ENCODE measurements around the gene RPL7A. TPM values are rescaled to one million over a fixed set of nuclear protein-coding genes. Genes with fewer than 3 reads are reported as not detected.
A peak's percentile ranks its signal among the peaks of the same experiment; 100 is the strongest.

RPL7A gene
- total RNA-seq, 1 experiment from 2014 or later: 2,747 TPM

DNA sequence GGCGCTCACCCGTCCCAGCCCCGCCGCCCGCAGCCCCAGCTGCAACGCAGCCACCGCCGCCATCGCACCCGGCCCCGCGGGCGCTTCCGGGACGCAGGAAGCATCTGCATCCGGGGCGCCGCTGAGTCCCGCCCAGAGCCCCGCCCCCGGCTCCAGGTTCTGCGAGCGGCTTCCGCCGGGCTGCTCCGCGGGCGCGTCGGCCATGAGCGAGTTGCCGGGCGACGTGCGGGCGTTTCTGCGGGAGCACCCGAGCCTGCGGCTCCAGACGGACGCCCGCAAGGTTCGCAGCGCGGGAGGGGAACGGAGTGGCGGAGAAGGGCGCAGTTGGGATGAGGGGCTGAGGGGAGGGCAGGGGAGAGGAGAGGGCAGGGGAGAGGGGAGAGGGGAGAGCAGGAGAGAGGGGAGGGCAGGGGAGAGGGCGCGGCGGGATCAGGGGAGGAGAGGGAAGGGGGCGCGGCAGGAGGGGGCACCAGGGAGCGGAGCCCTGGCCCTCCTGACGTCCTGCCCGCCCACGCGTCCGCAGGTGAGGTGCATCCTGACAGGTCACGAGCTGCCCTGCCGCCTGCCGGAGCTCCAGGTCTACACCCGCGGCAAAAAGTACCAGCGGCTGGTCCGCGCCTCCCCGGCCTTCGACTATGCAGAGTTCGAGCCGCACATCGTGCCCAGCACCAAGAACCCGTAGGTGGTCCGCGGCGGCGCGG lies 8.5 kb downstream of the RPL7A start, which contains the start of the genes SURF1 and SURF2 (continued):
- TF ChIP-seq, protein P1, sequence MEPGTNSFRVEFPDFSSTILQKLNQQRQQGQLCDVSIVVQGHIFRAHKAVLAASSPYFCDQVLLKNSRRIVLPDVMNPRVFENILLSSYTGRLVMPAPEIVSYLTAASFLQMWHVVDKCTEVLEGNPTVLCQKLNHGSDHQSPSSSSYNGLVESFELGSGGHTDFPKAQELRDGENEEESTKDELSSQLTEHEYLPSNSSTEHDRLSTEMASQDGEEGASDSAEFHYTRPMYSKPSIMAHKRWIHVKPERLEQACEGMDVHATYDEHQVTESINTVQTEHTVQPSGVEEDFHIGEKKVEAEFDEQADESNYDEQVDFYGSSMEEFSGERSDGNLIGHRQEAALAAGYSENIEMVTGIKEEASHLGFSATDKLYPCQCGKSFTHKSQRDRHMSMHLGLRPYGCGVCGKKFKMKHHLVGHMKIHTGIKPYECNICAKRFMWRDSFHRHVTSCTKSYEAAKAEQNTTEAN (CRISPR knock-in tag; IDR thresholded peaks at IDR 0.05): 0 out of 2 replicates have a peak, but pooled peaks have one; percentile 31
- TF ChIP-seq ETV6 (CRISPR knock-in tag; IDR thresholded peaks at IDR 0.05): peak; percentile 50; the same call in 1 of the 2 replicates

DNA sequence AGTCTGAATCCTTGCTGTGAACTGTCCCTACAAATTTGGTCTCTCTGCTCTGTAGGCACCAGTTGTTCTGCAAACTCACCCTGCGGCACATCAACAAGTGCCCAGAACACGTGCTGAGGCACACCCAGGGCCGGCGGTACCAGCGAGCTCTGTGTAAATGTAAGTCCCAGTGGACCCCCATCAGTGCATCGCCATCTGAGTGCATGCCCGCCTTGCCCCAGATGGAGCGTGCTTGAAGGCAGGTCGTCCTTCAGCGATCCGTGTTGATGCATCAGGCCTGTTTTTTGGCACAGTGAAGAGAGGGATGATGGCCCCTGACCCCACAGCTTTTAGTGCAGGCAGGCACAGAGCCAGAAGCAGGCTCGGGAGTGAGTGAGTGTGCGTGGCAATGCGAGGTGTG lies 9.6 kb downstream of the RPL7A start:
- H3K27ac Mint-ChIP-seq: peak overlapping the region; percentile 78; the same call in 1 of the 2 replicates
- ChIA-PET POLR2A (interaction anchor here (0.8 to 1.7 kb wide), 3 partner anchors 10 to 16 kb away, joined by 3 to 7 read pairs (median 4); partner anchors contain the start of genes MED22 and RPL7A), CTCF (interaction anchor here (1.3 to 7.9 kb wide), 7 partner anchors 10 to 169 kb away, joined by 4 to 74 read pairs (median 6); partner anchors contain the start of genes MED22, RPL7A and SLC2A6)
- H3K27me3 Mint-ChIP-seq (ENCODE audit: low read depth): no peaks in the 10 kb centered on the region
- H3K36me3 Mint-ChIP-seq: peaks cover 30% of the 10 kb centered on the region
- no peaks in the 10 kb centered on the region for H3K9me3 Mint-ChIP-seq
- no peak for TF ChIP-seq TEAD4 (CRISPR knock-in tag; IDR thresholded peaks at IDR 0.05)
- no peak for TF ChIP-seq GABPB1 (CRISPR knock-in tag; IDR thresholded peaks at IDR 0.05)
- peak overlapping the region; percentile 77 for H3K4me3 Mint-ChIP-seq
- H3K4me1 Mint-ChIP-seq: peaks cover 17% of the 10 kb centered on the region
- ATAC-seq: no peak
- no peak for DNase-seq (ENCODE audit: low spot score)

DNA sequence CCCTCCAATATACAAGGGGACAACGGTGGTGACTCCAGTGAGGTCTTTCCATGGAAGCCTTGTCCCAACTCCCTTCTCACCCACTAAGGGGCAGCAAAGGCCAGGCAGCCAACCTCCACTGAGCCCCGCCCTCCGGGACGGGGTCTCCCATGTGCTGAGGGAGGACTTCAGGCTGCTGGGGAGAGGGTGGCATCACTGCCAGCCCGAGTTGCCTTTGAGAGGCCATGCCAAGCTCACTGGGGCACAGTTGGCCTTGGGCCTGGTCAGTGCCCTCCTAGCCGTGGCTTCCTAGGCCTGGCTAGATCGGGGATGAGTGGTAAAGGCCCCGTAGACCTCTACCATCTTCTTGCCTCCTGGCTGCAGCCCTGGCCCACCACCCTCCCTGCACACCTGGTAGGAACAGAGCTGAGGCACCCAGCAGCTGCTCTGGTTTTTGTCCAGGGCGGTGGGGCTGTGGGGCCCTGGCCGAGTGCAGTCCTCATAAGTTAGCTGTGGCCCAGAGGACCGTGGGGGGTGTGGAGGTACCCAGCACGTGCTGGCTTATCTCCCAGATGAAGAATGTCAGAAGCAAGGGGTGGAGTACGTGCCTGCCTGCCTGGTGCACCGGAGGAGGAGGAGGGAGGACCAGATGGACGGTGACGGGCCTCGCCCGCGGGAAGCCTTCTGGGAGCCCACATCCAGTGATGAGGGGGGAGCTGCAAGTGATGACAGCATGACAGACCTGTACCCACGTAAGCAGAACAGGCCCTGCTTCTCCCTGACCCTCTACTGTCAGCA lies 11.6 kb downstream of the RPL7A start:
- TF ChIP-seq, protein P2, sequence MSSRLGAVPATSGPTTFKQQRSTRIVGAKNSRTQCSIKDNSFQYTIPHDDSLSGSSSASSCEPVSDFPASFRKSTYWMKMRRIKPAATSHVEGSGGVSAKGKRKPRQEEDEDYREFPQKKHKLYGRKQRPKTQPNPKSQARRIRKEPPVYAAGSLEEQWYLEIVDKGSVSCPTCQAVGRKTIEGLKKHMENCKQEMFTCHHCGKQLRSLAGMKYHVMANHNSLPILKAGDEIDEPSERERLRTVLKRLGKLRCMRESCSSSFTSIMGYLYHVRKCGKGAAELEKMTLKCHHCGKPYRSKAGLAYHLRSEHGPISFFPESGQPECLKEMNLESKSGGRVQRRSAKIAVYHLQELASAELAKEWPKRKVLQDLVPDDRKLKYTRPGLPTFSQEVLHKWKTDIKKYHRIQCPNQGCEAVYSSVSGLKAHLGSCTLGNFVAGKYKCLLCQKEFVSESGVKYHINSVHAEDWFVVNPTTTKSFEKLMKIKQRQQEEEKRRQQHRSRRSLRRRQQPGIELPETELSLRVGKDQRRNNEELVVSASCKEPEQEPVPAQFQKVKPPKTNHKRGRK (CRISPR knock-in tag; IDR thresholded peaks at IDR 0.05; ENCODE audit: borderline replicate concordance): no peak
- TF ChIP-seq, protein P3, sequence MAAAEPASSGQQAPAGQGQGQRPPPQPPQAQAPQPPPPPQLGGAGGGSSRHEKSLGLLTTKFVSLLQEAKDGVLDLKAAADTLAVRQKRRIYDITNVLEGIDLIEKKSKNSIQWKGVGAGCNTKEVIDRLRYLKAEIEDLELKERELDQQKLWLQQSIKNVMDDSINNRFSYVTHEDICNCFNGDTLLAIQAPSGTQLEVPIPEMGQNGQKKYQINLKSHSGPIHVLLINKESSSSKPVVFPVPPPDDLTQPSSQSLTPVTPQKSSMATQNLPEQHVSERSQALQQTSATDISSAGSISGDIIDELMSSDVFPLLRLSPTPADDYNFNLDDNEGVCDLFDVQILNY (CRISPR knock-in tag; IDR thresholded peaks at IDR 0.05): no peak
- TF ChIP-seq ESRRA (CRISPR knock-in tag; IDR thresholded peaks at IDR 0.05; ENCODE audit: borderline replicate concordance) (no peak), ZBTB21 (CRISPR knock-in tag; IDR thresholded peaks at IDR 0.05; ENCODE audit: borderline replicate concordance) (no peak), SMAD4 (CRISPR knock-in tag; IDR thresholded peaks at IDR 0.05) (no peak), ZNF121 (CRISPR knock-in tag; IDR thresholded peaks at IDR 0.05) (no peak), GTF2I (CRISPR knock-in tag; conservative IDR thresholded peaks at IDR 0.05) (no peak)
- TF ChIP-seq, protein P4, sequence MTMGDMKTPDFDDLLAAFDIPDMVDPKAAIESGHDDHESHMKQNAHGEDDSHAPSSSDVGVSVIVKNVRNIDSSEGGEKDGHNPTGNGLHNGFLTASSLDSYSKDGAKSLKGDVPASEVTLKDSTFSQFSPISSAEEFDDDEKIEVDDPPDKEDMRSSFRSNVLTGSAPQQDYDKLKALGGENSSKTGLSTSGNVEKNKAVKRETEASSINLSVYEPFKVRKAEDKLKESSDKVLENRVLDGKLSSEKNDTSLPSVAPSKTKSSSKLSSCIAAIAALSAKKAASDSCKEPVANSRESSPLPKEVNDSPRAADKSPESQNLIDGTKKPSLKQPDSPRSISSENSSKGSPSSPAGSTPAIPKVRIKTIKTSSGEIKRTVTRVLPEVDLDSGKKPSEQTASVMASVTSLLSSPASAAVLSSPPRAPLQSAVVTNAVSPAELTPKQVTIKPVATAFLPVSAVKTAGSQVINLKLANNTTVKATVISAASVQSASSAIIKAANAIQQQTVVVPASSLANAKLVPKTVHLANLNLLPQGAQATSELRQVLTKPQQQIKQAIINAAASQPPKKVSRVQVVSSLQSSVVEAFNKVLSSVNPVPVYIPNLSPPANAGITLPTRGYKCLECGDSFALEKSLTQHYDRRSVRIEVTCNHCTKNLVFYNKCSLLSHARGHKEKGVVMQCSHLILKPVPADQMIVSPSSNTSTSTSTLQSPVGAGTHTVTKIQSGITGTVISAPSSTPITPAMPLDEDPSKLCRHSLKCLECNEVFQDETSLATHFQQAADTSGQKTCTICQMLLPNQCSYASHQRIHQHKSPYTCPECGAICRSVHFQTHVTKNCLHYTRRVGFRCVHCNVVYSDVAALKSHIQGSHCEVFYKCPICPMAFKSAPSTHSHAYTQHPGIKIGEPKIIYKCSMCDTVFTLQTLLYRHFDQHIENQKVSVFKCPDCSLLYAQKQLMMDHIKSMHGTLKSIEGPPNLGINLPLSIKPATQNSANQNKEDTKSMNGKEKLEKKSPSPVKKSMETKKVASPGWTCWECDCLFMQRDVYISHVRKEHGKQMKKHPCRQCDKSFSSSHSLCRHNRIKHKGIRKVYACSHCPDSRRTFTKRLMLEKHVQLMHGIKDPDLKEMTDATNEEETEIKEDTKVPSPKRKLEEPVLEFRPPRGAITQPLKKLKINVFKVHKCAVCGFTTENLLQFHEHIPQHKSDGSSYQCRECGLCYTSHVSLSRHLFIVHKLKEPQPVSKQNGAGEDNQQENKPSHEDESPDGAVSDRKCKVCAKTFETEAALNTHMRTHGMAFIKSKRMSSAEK (CRISPR knock-in tag; IDR thresholded peaks at IDR 0.05; ENCODE audit: borderline replicate concordance): no peak
- TF ChIP-seq, protein P5, sequence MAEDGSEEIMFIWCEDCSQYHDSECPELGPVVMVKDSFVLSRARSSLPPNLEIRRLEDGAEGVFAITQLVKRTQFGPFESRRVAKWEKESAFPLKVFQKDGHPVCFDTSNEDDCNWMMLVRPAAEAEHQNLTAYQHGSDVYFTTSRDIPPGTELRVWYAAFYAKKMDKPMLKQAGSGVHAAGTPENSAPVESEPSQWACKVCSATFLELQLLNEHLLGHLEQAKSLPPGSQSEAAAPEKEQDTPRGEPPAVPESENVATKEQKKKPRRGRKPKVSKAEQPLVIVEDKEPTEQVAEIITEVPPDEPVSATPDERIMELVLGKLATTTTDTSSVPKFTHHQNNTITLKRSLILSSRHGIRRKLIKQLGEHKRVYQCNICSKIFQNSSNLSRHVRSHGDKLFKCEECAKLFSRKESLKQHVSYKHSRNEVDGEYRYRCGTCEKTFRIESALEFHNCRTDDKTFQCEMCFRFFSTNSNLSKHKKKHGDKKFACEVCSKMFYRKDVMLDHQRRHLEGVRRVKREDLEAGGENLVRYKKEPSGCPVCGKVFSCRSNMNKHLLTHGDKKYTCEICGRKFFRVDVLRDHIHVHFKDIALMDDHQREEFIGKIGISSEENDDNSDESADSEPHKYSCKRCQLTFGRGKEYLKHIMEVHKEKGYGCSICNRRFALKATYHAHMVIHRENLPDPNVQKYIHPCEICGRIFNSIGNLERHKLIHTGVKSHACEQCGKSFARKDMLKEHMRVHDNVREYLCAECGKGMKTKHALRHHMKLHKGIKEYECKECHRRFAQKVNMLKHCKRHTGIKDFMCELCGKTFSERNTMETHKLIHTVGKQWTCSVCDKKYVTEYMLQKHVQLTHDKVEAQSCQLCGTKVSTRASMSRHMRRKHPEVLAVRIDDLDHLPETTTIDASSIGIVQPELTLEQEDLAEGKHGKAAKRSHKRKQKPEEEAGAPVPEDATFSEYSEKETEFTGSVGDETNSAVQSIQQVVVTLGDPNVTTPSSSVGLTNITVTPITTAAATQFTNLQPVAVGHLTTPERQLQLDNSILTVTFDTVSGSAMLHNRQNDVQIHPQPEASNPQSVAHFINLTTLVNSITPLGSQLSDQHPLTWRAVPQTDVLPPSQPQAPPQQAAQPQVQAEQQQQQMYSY (CRISPR knock-in tag; IDR thresholded peaks at IDR 0.05): no peak
- TF ChIP-seq, protein P1 (CRISPR knock-in tag; IDR thresholded peaks at IDR 0.05): no peak
- Mint-ChIP-seq H3K4me3 (0 out of 2 replicates have a peak overlapping the region, but pooled peaks have one; percentile 4), H3K4me1 (peaks cover 16% of the 10 kb centered on the region), H3K9me3 (no peaks in the 10 kb centered on the region), H3K27me3 (ENCODE audit: low read depth) (no peaks in the 10 kb centered on the region), H3K27ac (no peak overlapping the region), H3K36me3 (peaks cover 45% of the 10 kb centered on the region)
- ChIA-PET CTCF (interaction anchor here (1.2 to 1.4 kb wide), 2 partner anchors 17 to 18 kb away, joined by 3 to 7 read pairs; no protein-coding TSS in a partner anchor), POLR2A (no interaction called here)
- ATAC-seq: peak; percentile 38
- DNase-seq (ENCODE audit: low spot score): peak; percentile 56

All from WTC11 (cell line).